ENCODE measurements around the gene VAMP2. TPM values are rescaled to one million over a fixed set of nuclear protein-coding genes. Genes with fewer than 3 reads are reported as not detected.

Gene VAMP2
- total and polyA plus RNA-seq, 9 of the 15 experiments (the other 6 are each of a cell fraction or from before 2014, with no cell fraction given) = 2.3 to 31.8 (median 6.0) TPM

GRCh38 chr17:8185582-8186445, 23.1 kb upstream of the VAMP2 start (continued):
- TF ChIP-seq NFYB (IDR thresholded peaks at IDR 0.05; ENCODE audit: extremely low read depth, insufficient read length) (no peak), RNF219 (CRISPR knock-in tag; IDR thresholded peaks at IDR 0.05) (no peak), E4F1 (CRISPR knock-in tag; IDR thresholded peaks at IDR 0.05; ENCODE audit: borderline replicate concordance) (no peak), RBM14 (IDR thresholded peaks at IDR 0.05; ENCODE audit: borderline replicate concordance, insufficient read depth, low read depth, low read length) (no peak), PCBP1 (IDR thresholded peaks at IDR 0.05; ENCODE audit: low read depth, low read length, poor library complexity, severe bottlenecking) (no peak), DACH1 (IDR thresholded peaks at IDR 0.05; ENCODE audit: partially characterized antibody) (no peak), SMARCC2 (IDR thresholded peaks at IDR 0.05; ENCODE audit: low read depth) (no peak), ZNF239 (CRISPR knock-in tag; IDR thresholded peaks at IDR 0.05) (no peak), NCOA6 (IDR thresholded peaks at IDR 0.05) (no peak), IRF1 (CRISPR knock-in tag; IDR thresholded peaks at IDR 0.05; ENCODE audit: borderline replicate concordance) (no peak), DEAF1 (CRISPR knock-in tag; IDR thresholded peaks at IDR 0.05) (no peak), POLR2H (tag; IDR thresholded peaks at IDR 0.05; ENCODE audit: low read depth) (no peak), ZNF146 (CRISPR knock-in tag; IDR thresholded peaks at IDR 0.05; ENCODE audit: unreplicated experiment) (no peak), OTX1 (CRISPR knock-in tag; IDR thresholded peaks at IDR 0.05) (no peak)
